GM10847 (cell line): Measurements from ENCODE around the gene CHST7.

Experiments used
- POLR2A ChIP-seq: IDR thresholded peaks from 2 replicates; pipeline ENCODE4 v1.6.1; 2011; ENCODE audit not compliant: insufficient read length; ENCODE audit errors: extremely low read depth

The CHST7 gene

GRCh38 chrX:46573892-46574773 is 568 bp downstream of the CHST7 start:
- no peak for TF ChIP-seq POLR2A

GRCh38 chrX:46574774-46575381 is 1.3 kb downstream of the CHST7 start:
- no peak for TF ChIP-seq POLR2A

GRCh38 chrX:46575586-46575985 is 2.0 kb downstream of the CHST7 start:
- no peak for TF ChIP-seq POLR2A

GRCh38 chrX:46575991-46576392 is 2.4 kb downstream of the CHST7 start:
- no peak for TF ChIP-seq POLR2A

GRCh38 chrX:46576458-46576857 is 2.9 kb downstream of the CHST7 start:
- no peak for TF ChIP-seq POLR2A

- TF ChIP-seq POLR2A: no peak
These were observed 3.8 kb downstream of the CHST7 start for GRCh38 chrX:46577221-46578005.

- no peak for TF ChIP-seq POLR2A
These were observed 5.7 kb downstream of the CHST7 start for GRCh38 chrX:46579250-46579649.

GRCh38 chrX:46580613-46581012 is 7.0 kb downstream of the CHST7 start:
- TF ChIP-seq POLR2A: no peak

- no peak for TF ChIP-seq POLR2A
These were observed 8.8 kb downstream of the CHST7 start for GRCh38 chrX:46582325-46582724.

- TF ChIP-seq POLR2A: no peak
These were observed 9.4 kb downstream of the CHST7 start for GRCh38 chrX:46582966-46583365.

- no peak for TF ChIP-seq POLR2A
These were observed 11.2 kb downstream of the CHST7 start for GRCh38 chrX:46584736-46585135.

GRCh38 chrX:46587158-46587557 is 13.6 kb downstream of the CHST7 start:
- TF ChIP-seq POLR2A: no peak

- no peak for TF ChIP-seq POLR2A
These were observed 14.2 kb downstream of the CHST7 start for GRCh38 chrX:46587753-46588171.

GRCh38 chrX:46588263-46588662 is 14.7 kb downstream of the CHST7 start:
- TF ChIP-seq POLR2A: no peak

GRCh38 chrX:46589977-46590723 is 16.6 kb downstream of the CHST7 start:
- TF ChIP-seq POLR2A: no peak
